GM10266 (cell line): ENCODE results near the gene CRTAC1.

Experiments
- DNase-seq: peaks from one replicate; pipeline ENCODE4 v3.0.0; 2012; ENCODE audit errors: extremely low spot score
- TF ChIP-seq, protein P1 (sequence below): IDR thresholded peaks from 2 replicates; pipeline ENCODE4 v1.5.1; 2012; ENCODE audit warnings: mild to moderate bottlenecking, low read depth; ENCODE audit not compliant: control insufficient read depth, insufficient read depth; ENCODE audit errors: missing control alignments

The CRTAC1 gene

GRCh38 chr10:97949462-97949861 is 81.0 kb downstream of the CRTAC1 start:
- TF ChIP-seq, protein P1, sequence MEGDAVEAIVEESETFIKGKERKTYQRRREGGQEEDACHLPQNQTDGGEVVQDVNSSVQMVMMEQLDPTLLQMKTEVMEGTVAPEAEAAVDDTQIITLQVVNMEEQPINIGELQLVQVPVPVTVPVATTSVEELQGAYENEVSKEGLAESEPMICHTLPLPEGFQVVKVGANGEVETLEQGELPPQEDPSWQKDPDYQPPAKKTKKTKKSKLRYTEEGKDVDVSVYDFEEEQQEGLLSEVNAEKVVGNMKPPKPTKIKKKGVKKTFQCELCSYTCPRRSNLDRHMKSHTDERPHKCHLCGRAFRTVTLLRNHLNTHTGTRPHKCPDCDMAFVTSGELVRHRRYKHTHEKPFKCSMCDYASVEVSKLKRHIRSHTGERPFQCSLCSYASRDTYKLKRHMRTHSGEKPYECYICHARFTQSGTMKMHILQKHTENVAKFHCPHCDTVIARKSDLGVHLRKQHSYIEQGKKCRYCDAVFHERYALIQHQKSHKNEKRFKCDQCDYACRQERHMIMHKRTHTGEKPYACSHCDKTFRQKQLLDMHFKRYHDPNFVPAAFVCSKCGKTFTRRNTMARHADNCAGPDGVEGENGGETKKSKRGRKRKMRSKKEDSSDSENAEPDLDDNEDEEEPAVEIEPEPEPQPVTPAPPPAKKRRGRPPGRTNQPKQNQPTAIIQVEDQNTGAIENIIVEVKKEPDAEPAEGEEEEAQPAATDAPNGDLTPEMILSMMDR: no peak
- DNase-seq: no peak

GRCh38 chr10:97948822-97949221 is 81.6 kb downstream of the CRTAC1 start:
- TF ChIP-seq, protein P1: no peak
- DNase-seq: no peak

GRCh38 chr10:97944772-97945171 is 85.6 kb downstream of the CRTAC1 start:
- no peak for DNase-seq
- TF ChIP-seq, protein P1: no peak

DNA sequence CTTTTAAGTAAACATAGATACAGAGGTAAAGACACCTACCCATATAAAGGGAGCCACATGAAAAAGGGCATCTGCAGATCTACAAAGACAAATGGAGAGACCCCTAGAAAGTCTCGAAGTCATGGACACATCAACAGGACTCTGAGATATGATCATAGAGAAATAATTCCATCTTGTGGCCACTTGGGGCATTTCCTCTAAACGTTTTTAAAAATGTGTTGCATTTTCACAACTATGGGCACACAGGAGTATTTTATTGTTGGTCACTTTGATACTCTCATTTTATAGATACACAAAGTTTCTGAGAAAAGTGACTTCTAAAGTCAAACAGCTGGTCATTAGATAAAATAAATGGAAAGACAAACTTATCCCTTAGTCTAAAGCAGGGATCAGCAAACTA is 87.1 kb downstream of the CRTAC1 start:
- TF ChIP-seq, protein P1: no peak
- DNase-seq: no peak

- TF ChIP-seq, protein P1: no peak
- no peak for DNase-seq
These were observed 89.9 kb downstream of the CRTAC1 start for GRCh38 chr10:97940534-97940933.

GRCh38 chr10:97939446-97939990 is 90.9 kb downstream of the CRTAC1 start:
- no peak for DNase-seq
- TF ChIP-seq, protein P1: no peak

- DNase-seq: no peak
- TF ChIP-seq, protein P1: no peak
These were observed 92.5 kb downstream of the CRTAC1 start for GRCh38 chr10:97937928-97938327.
